ENCODE results near the gene TTBK1. TPM values are rescaled to one million over a fixed set of nuclear protein-coding genes. Genes with fewer than 3 reads are reported as not detected.

The TTBK1 gene
- total RNA-seq, 2 donors from 2014 or later, result 0.48 to 1.0 TPM

GRCh38 chr6:43261198-43261597, 17.9 kb downstream of the TTBK1 start:
- TF ChIP-seq, protein P1, sequence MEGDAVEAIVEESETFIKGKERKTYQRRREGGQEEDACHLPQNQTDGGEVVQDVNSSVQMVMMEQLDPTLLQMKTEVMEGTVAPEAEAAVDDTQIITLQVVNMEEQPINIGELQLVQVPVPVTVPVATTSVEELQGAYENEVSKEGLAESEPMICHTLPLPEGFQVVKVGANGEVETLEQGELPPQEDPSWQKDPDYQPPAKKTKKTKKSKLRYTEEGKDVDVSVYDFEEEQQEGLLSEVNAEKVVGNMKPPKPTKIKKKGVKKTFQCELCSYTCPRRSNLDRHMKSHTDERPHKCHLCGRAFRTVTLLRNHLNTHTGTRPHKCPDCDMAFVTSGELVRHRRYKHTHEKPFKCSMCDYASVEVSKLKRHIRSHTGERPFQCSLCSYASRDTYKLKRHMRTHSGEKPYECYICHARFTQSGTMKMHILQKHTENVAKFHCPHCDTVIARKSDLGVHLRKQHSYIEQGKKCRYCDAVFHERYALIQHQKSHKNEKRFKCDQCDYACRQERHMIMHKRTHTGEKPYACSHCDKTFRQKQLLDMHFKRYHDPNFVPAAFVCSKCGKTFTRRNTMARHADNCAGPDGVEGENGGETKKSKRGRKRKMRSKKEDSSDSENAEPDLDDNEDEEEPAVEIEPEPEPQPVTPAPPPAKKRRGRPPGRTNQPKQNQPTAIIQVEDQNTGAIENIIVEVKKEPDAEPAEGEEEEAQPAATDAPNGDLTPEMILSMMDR (IDR thresholded peaks at IDR 0.05), result no peak
- Histone ChIP-seq H3K4me3 (no peak overlapping the region), H3K27me3 (no peaks in the 10 kb centered on the region), H3K9ac (ENCODE audit: low read depth in 2 of 2, low read length in 2 of 2) (no peak overlapping the region), H3K27ac (no peak overlapping the region), H3K36me3 (no peaks in the 10 kb centered on the region), H3K4me1 (no peaks in the 10 kb centered on the region), H3K9me3 (no peaks in the 10 kb centered on the region)
- intact Hi-C loops (cut with DNase I), result loop anchor here (5.0 to 10.0 kb wide), 2 partner anchors 96 to 244 kb away; no protein-coding TSS in a partner anchor
- DNase-seq, result no peak

- Histone ChIP-seq H3K4me1 (no peaks in the 10 kb centered on the region), H3K4me3 (no peak overlapping the region), H3K27ac (no peak overlapping the region), H3K9ac (ENCODE audit: low read depth in 2 of 2, low read length in 2 of 2) (no peak overlapping the region), H3K9me3 (no peaks in the 10 kb centered on the region), H3K27me3 (no peaks in the 10 kb centered on the region), H3K36me3 (no peaks in the 10 kb centered on the region)
- DNase-seq, result no peak
- TF ChIP-seq, protein P1 (IDR thresholded peaks at IDR 0.05), result no peak
- intact Hi-C loops (cut with DNase I), result loop anchor here (2.0 to 10.0 kb wide), 3 partner anchors 73 to 243 kb away; no protein-coding TSS in a partner anchor
These were observed 18.9 kb downstream of the TTBK1 start for GRCh38 chr6:43262000-43262779.

DNA sequence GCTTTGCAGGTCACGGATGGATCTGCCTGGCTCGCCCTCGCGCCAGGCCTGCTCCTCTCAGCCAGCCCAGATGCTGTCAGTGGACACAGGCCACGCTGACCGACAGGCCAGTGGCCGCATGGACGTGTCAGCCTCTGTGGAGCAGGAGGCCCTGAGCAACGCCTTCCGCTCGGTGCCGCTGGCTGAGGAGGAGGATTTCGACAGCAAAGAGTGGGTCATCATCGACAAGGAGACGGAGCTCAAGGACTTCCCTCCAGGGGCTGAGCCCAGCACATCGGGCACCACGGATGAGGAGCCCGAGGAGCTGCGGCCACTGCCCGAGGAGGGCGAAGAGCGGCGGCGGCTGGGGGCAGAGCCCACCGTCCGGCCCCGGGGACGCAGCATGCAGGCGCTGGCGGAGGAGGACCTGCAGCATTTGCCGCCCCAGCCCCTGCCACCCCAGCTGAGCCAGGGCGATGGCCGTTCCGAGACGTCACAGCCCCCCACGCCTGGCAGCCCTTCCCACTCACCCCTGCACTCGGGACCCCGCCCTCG, 19.6 kb downstream of the TTBK1 start:
- no peak for DNase-seq
- no peak overlapping the region for H3K9ac ChIP-seq (ENCODE audit: low read depth in 2 of 2, low read length in 2 of 2)
- intact Hi-C loops (cut with DNase I), result loop anchor here (2.0 to 10.0 kb wide), 3 partner anchors 72 to 242 kb away; no protein-coding TSS in a partner anchor
- H3K4me1 ChIP-seq, result peaks cover 4% of the 10 kb centered on the region
- no peak overlapping the region for H3K27ac ChIP-seq
- H3K27me3 ChIP-seq, result no peaks in the 10 kb centered on the region
- no peaks in the 10 kb centered on the region for H3K36me3 ChIP-seq
- no peaks in the 10 kb centered on the region for H3K9me3 ChIP-seq
- H3K4me3 ChIP-seq, result no peak overlapping the region
- TF ChIP-seq, protein P1 (IDR thresholded peaks at IDR 0.05), result no peak

GRCh38 chr6:43263314-43264178, 20.3 kb downstream of the TTBK1 start:
- intact Hi-C loops (cut with DNase I), result loop anchor here (2.0 to 10.0 kb wide), 3 partner anchors 71 to 241 kb away; no protein-coding TSS in a partner anchor
- TF ChIP-seq, protein P1 (IDR thresholded peaks at IDR 0.05), result peak; percentile 76
- Histone ChIP-seq H3K27ac (no peak overlapping the region), H3K36me3 (no peaks in the 10 kb centered on the region), H3K9ac (ENCODE audit: low read depth in 2 of 2, low read length in 2 of 2) (no peak overlapping the region), H3K9me3 (no peaks in the 10 kb centered on the region), H3K27me3 (no peaks in the 10 kb centered on the region), H3K4me1 (peaks cover 11% of the 10 kb centered on the region), H3K4me3 (no peak overlapping the region)
- peak; percentile 90 for DNase-seq

DNA sequence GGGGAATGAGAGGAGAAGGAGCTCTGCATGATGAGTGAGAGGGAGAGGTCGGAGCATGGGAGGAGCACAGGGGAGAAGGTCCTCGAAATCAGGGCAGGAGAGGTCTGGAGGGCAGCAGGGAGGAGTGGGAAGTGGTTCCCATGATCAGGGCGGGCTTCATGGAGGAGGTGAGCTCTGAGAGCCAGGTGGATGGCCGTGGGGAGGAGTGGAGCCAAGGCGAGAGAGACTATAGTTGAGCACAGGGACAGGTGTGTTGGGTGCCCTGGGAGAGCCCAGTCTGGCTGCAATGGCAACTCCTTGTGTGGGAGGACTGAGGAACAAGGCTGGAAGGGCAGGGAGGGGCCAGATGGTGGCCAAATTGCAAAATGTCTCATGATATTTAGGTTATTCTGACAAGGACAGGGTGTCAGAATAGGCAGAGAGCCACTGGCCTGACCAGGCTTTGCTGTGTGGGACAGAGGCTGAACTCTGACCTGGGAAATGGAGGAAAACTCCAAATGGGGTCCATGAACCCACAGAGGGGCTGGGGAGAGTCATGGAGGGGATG, 21.4 kb downstream of the TTBK1 start:
- TF ChIP-seq, protein P1 (IDR thresholded peaks at IDR 0.05), result no peak
- H3K27ac ChIP-seq, result no peak overlapping the region
- H3K27me3 ChIP-seq, result no peaks in the 10 kb centered on the region
- DNase-seq, result no peak
- intact Hi-C loops (cut with DNase I), result loop anchor here (5.0 to 10.0 kb wide), 2 partner anchors 93 to 240 kb away; no protein-coding TSS in a partner anchor
- H3K36me3 ChIP-seq, result no peaks in the 10 kb centered on the region
- no peak overlapping the region for H3K4me3 ChIP-seq
- no peak overlapping the region for H3K9ac ChIP-seq (ENCODE audit: low read depth in 2 of 2, low read length in 2 of 2)
- peaks cover 18% of the 10 kb centered on the region for H3K4me1 ChIP-seq
- no peaks in the 10 kb centered on the region for H3K9me3 ChIP-seq

Data from colonic mucosa (tissue), 4 donors.